ENCODE results near the gene METTL24.

Gene METTL24

GRCh38 chr6:110332281-110332680, 25.9 kb downstream of the METTL24 start:
- no peak for DNase-seq

GRCh38 chr6:110331816-110332215, 26.3 kb downstream of the METTL24 start:
- no peak for DNase-seq

- DNase-seq, result no peak
Measured at GRCh38 chr6:110331390-110331789, 26.8 kb downstream of the METTL24 start.

- DNase-seq, result no peak
Measured at GRCh38 chr6:110329714-110330436, 28.3 kb downstream of the METTL24 start.

GRCh38 chr6:110329348-110329713, 28.8 kb downstream of the METTL24 start:
- no peak for DNase-seq

GRCh38 chr6:110328259-110328658, 29.9 kb downstream of the METTL24 start:
- DNase-seq, result no peak

- no peak for DNase-seq
Measured at GRCh38 chr6:110327391-110327790, 30.8 kb downstream of the METTL24 start.

GRCh38 chr6:110326609-110327008, 31.5 kb downstream of the METTL24 start:
- no peak for DNase-seq

GRCh38 chr6:110326057-110326456, 32.1 kb downstream of the METTL24 start:
- no peak for DNase-seq

- no peak for DNase-seq
Measured at GRCh38 chr6:110325197-110325596, 33.0 kb downstream of the METTL24 start.

- DNase-seq, result no peak
Measured at GRCh38 chr6:110324548-110324947, 33.6 kb downstream of the METTL24 start.

- no peak for DNase-seq
Measured at GRCh38 chr6:110323258-110323657, 34.9 kb downstream of the METTL24 start.

- DNase-seq, result peak; percentile 47
Measured at GRCh38 chr6:110322874-110323242, 35.3 kb downstream of the METTL24 start.

GRCh38 chr6:110322151-110322873, 35.8 kb downstream of the METTL24 start:
- no peak for DNase-seq

GRCh38 chr6:110320307-110320706, 37.8 kb downstream of the METTL24 start:
- no peak for DNase-seq

- DNase-seq, result no peak
Measured at GRCh38 chr6:110319843-110320242, 38.3 kb downstream of the METTL24 start.

- no peak for DNase-seq
Measured at GRCh38 chr6:110319381-110319780, 38.8 kb downstream of the METTL24 start.

- no peak for DNase-seq
Measured at GRCh38 chr6:110318971-110319370, 39.2 kb downstream of the METTL24 start.

- DNase-seq, result no peak
Measured at GRCh38 chr6:110317646-110318045, 40.5 kb downstream of the METTL24 start.

GRCh38 chr6:110317189-110317588, 41.0 kb downstream of the METTL24 start:
- no peak for DNase-seq

GRCh38 chr6:110315869-110316398, 42.2 kb downstream of the METTL24 start:
- DNase-seq, result no peak

- DNase-seq, result no peak
Measured at GRCh38 chr6:110315207-110315868, 42.8 kb downstream of the METTL24 start.

GRCh38 chr6:110310861-110311446, 47.2 kb downstream of the METTL24 start:
- no peak for DNase-seq

Measured in KG1 (cell line).